ENCODE measurements around the gene RBBP5.

DNA sequence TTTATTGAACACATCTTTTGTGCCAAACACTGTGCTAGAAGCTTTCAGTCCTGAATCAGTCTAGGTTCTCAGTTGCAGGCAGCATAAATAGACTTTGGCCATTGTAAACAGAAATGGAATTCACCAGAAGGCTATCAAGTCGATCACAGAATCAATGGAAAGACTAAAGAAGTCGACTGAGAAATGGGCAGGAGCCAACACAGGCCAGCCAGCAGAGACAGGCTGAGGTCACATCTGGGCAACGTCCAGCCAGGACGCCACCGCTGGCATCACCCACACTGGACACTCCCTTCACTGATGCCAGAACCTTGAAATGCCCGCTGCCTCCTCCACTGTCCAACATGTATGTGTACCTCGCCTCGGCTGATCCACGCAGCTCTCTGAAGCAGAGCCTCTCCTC, 84.2 kb downstream of the RBBP5 start:
- no peak for TF ChIP-seq POLR2AphosphoS5 (IDR thresholded peaks at IDR 0.05)
- no peak for TF ChIP-seq CTCF (IDR thresholded peaks at IDR 0.05; ENCODE audit: poor library complexity, severe bottlenecking)
- TF ChIP-seq RAD21 (conservative IDR thresholded peaks at IDR 0.05): no peak
- TF ChIP-seq REST (IDR thresholded peaks at IDR 0.05; ENCODE audit: borderline replicate concordance): no peak
- no peak for TF ChIP-seq EP300 (conservative IDR thresholded peaks at IDR 0.05; ENCODE audit: poor library complexity, severe bottlenecking)

All from neural cell (in vitro differentiated cells).